Upper lobe of left lung (tissue), 6 donors: ENCODE measurements around the gene PXMP4. TPM values are rescaled to one million over a fixed set of nuclear protein-coding genes. Genes with fewer than 3 reads are reported as not detected.

Experiments used
- ATAC-seq, 2 donors: fragments of 200-7000 bp; cut with Tn5 transposase; one replicate each; pipeline ENCODE4 v1.9.1; 2022; ENCODE audit warnings: mild to moderate bottlenecking in 2 of 2, moderate library complexity in 2 of 2; ENCODE audit not compliant: low FRiP score in 2 of 2
- DNase-seq, 2 donors: peaks; one replicate each; pipeline ENCODE4 v3.0.0-alpha.2; 2019 to 2020
- H3K27ac ChIP-seq, 4 donors: fragments of 200-600 bp; sonication (generic); one replicate each; pipeline ENCODE4 v1.5.1; 2016 to 2019
- H3K27me3 ChIP-seq, 4 donors: fragments of 200-600 bp; sonication (generic); one replicate each; pipeline ENCODE4 v1.5.1; 2017 to 2019
- H3K36me3 ChIP-seq, 4 donors: fragments of 200-600 bp; sonication (generic); one replicate each; pipeline ENCODE4 v1.5.1; 2016 to 2019
- H3K4me1 ChIP-seq, 4 donors: fragments of 200-600 bp; sonication (generic); one replicate each; pipeline ENCODE4 v1.5.1; 2018 to 2019
- H3K4me3 ChIP-seq, 4 donors: fragments of 200-600 bp; sonication (generic); one replicate each; pipeline ENCODE4 v1.5.1; 2017 to 2019; ENCODE audit warnings: mild to moderate bottlenecking in 2 of 4, moderate library complexity in 1 of 4
- H3K9me3 ChIP-seq, 4 donors: fragments of 200-600 bp; sonication (generic); one replicate each; pipeline ENCODE4 v1.5.1; 2018 to 2019
- CTCF ChIP-seq, 6 experiments: fragments of 450-650 bp in 4 of 6; fragments of 200-600 bp in 2 of 6; sonication (generic) in 2 of 6; IDR thresholded peaks; one replicate each; pipeline ENCODE4 v1.5.1; 2016 to 2019; ENCODE audit warnings: antibody characterized with exemption in 6 of 6
- EP300 ChIP-seq, 4 donors: sonication (generic); formaldehyde crosslinking; IDR thresholded peaks; one replicate each; pipeline ENCODE4 v1.5.1; 2017; ENCODE audit warnings: antibody characterized with exemption in 4 of 4, control low read depth in 2 of 4
- POLR2A ChIP-seq, 4 donors: fragments of 450-650 bp; IDR thresholded peaks; one replicate each; pipeline ENCODE4 v1.5.1; 2016 to 2017; ENCODE audit warnings: antibody characterized with exemption in 4 of 4, mild to moderate bottlenecking in 2 of 4
- POLR2AphosphoS5 ChIP-seq, 2 donors: sonication (generic); formaldehyde crosslinking; IDR thresholded peaks; one replicate each; pipeline ENCODE4 v1.5.1; 2017; ENCODE audit warnings: antibody characterized with exemption in 2 of 2
- WGBS, 2 donors: methylation state at CpG; one replicate each; pipeline ENCODE4 v1.1.5; 2017 to 2018; 5-methylcytosine and 5-hydroxymethylcytosine counted together
- total RNA-seq, 6 donors: library from RNA; depleted of rRNA in 4 of 6; stranded (reverse); fragments of >200 nt in 4 of 6; gene quantifications; one replicate each; pipeline versions ENCODE4 v1.1.0 to v1.2.1, GENCODE V29; 2016 to 2021
- donor health status: DM: no; HTN: no; CAD: no; lungs with moderate emphysema.
- donor health status: DM: no; HTN: yes; CAD: no; lungs with severe emphysema.

PXMP4 gene
- total RNA-seq, 6 donors from 2014 or later = 18.4 to 80.2 (median 29.8) TPM

- DNase-seq = no peak
- 93 to 96% methylated on average over 25 to 26 of the region's 31 CpGs for WGBS, 2 donors
- Histone ChIP-seq H3K27me3 (no peaks in the 10 kb centered on the region), H3K36me3 (no peaks in the 10 kb centered on the region), H3K9me3 (no peaks in the 10 kb centered on the region), H3K4me1 (peaks cover 19 to 48% (median 42%) of the 10 kb centered on the region in 4 donors), H3K27ac (peak overlapping the region in 1 of 4 donors; percentile 91), H3K4me3 (no peak overlapping the region)
- ATAC-seq = no peak
- TF ChIP-seq POLR2AphosphoS5 (IDR thresholded peaks at IDR 0.05) = no peak
- TF ChIP-seq EP300 (IDR thresholded peaks at IDR 0.05) = no peak
- TF ChIP-seq POLR2A (IDR thresholded peaks at IDR 0.05) = no peak
- TF ChIP-seq CTCF (IDR thresholded peaks at IDR 0.05) = no peak
Observed at GRCh38 chr20:33676652-33677645, 43.2 kb downstream of the PXMP4 start.

GRCh38 chr20:33676121-33676520 is 44.0 kb downstream of the PXMP4 start:
- DNase-seq = no peak
- whole genome bisulfite sequencing, 2 donors = 89 to 98% methylated on average over 11 of the region's 11 CpGs

GRCh38 chr20:33675136-33675959 is 44.8 kb downstream of the PXMP4 start:
- WGBS, 2 donors = 44 to 54% methylated on average over 16 of the region's 16 CpGs
- H3K27me3 ChIP-seq = no peaks in the 10 kb centered on the region
- H3K9me3 ChIP-seq = no peaks in the 10 kb centered on the region
- TF ChIP-seq CTCF (IDR thresholded peaks at IDR 0.05) (no peak), POLR2AphosphoS5 (IDR thresholded peaks at IDR 0.05) (no peak), POLR2A (IDR thresholded peaks at IDR 0.05) (no peak), EP300 (IDR thresholded peaks at IDR 0.05) (no peak)
- H3K4me3 ChIP-seq = peak overlapping the region in 3 of 4 donors; percentile 63 to 87 (median 83)
- no peak for DNase-seq
- ATAC-seq = peak in 1 of 2 donors; percentile 2
- no peaks in the 10 kb centered on the region for H3K36me3 ChIP-seq
- peaks cover 19 to 44% (median 41%) of the 10 kb centered on the region in 4 donors for H3K4me1 ChIP-seq
- H3K27ac ChIP-seq = peak overlapping the region; percentile 77 to 91 (median 82)

More at GRCh38 chr20:33676121-33676520, 44.0 kb downstream of the PXMP4 start:
- Histone ChIP-seq H3K36me3 (no peaks in the 10 kb centered on the region), H3K27me3 (no peaks in the 10 kb centered on the region), H3K9me3 (no peaks in the 10 kb centered on the region), H3K4me1 (peaks cover 19 to 44% (median 41%) of the 10 kb centered on the region in 4 donors), H3K27ac (peak overlapping the region; percentile 77 to 91 (median 82)), H3K4me3 (no peak overlapping the region)
- ATAC-seq = no peak
- TF ChIP-seq CTCF (IDR thresholded peaks at IDR 0.05) (no peak), POLR2A (IDR thresholded peaks at IDR 0.05) (no peak), POLR2AphosphoS5 (IDR thresholded peaks at IDR 0.05) (no peak), EP300 (IDR thresholded peaks at IDR 0.05) (no peak)

GRCh38 chr20:33674294-33675135 is 45.6 kb downstream of the PXMP4 start, which contains the start of gene NECAB3:
Gene NECAB3 (minus strand): TSS chr20:33674428. CDS start chr20:33674352, 76 bp downstream.
- TF ChIP-seq POLR2A (IDR thresholded peaks at IDR 0.05) (peak in 2 of 4 donors; percentile 34 to 72), POLR2AphosphoS5 (IDR thresholded peaks at IDR 0.05) (peak in 1 of 2 donors; percentile 53), CTCF (IDR thresholded peaks at IDR 0.05) (peak in 1 of 6 experiments; percentile 7), EP300 (IDR thresholded peaks at IDR 0.05) (no peak)
- Histone ChIP-seq H3K4me1 (peaks cover 19 to 44% (median 41%) of the 10 kb centered on the region in 4 donors), H3K9me3 (no peaks in the 10 kb centered on the region), H3K36me3 (no peaks in the 10 kb centered on the region), H3K27ac (peak within 1 kb of the TSS; percentile 77 to 91 (median 82)), H3K27me3 (no peaks in the 10 kb centered on the region), H3K4me3 (peak within 1 kb of the TSS; percentile 61 to 87 (median 73))
- ATAC-seq (peak; percentile 73 to 94), DNase-seq (peak; percentile 91 to 98)
- WGBS, 2 donors = 10 to 19% methylated on average over 17 to 22 of the region's 73 CpGs
